ENCODE data around the gene BICC1. TPM values are rescaled to one million over a fixed set of nuclear protein-coding genes. Genes with fewer than 3 reads are reported as not detected.

Gene BICC1
- total and polyA plus RNA-seq, 8 donors, result 0.29 to 25.0 (median 4.5) TPM

DNA sequence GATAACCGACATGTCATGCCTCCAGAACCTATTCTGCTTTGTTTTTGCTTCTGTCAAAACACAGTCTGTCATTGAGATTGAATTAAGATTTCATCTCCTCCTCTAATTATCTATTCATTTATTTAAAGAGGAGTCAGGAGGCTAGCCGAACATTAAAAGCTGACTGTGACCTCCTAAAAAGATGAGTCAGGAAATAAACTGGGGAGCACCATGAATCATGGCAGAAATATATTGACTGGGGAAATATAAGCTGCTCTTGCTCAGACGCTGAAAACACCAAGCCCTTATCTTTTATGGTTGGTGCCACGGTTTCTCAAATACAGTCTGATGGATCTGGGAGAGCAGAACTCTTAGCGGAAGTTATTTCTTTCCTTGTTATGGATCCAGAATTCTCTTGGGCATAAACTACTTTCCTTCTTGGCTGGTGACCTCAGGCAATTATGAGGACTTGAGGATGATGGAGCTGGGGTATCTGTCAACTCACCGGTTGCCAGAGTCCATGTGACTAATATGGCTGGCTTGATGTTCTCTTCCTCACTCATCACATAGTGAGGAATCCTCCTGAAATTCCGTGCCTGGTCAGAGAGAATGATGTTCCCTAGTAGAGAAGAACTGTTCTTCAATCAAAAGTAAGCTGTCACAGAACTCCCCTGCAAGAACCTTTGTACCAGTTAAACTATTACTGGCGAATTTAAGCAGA lies 356.2 kb downstream of the BICC1 start:
- Histone ChIP-seq H3K27me3 (no peaks in the 10 kb centered on the region), H3K4me1 (no peaks in the 10 kb centered on the region), H3K9me3 (peaks cover 0 to 5% (median 0%) of the 10 kb centered on the region in 4 donors), H3K4me3 (no peak overlapping the region), H3K27ac (no peak overlapping the region), H3K36me3 (no peaks in the 10 kb centered on the region)
- no peak for DNase-seq
- TF ChIP-seq EP300 (IDR thresholded peaks at IDR 0.05) (no peak), POLR2A (IDR thresholded peaks at IDR 0.05) (no peak), POLR2AphosphoS5 (IDR thresholded peaks at IDR 0.05) (no peak)
- TF ChIP-seq, protein P1, sequence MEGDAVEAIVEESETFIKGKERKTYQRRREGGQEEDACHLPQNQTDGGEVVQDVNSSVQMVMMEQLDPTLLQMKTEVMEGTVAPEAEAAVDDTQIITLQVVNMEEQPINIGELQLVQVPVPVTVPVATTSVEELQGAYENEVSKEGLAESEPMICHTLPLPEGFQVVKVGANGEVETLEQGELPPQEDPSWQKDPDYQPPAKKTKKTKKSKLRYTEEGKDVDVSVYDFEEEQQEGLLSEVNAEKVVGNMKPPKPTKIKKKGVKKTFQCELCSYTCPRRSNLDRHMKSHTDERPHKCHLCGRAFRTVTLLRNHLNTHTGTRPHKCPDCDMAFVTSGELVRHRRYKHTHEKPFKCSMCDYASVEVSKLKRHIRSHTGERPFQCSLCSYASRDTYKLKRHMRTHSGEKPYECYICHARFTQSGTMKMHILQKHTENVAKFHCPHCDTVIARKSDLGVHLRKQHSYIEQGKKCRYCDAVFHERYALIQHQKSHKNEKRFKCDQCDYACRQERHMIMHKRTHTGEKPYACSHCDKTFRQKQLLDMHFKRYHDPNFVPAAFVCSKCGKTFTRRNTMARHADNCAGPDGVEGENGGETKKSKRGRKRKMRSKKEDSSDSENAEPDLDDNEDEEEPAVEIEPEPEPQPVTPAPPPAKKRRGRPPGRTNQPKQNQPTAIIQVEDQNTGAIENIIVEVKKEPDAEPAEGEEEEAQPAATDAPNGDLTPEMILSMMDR (IDR thresholded peaks at IDR 0.05), result no peak
- 69 to 74% (median 71%) methylated on average over 8 of the region's 8 CpGs for WGBS, 5 donors
- intact Hi-C loops (cut with DNase I; ENCODE audit: low total_unique reads), result no loop called here

DNA sequence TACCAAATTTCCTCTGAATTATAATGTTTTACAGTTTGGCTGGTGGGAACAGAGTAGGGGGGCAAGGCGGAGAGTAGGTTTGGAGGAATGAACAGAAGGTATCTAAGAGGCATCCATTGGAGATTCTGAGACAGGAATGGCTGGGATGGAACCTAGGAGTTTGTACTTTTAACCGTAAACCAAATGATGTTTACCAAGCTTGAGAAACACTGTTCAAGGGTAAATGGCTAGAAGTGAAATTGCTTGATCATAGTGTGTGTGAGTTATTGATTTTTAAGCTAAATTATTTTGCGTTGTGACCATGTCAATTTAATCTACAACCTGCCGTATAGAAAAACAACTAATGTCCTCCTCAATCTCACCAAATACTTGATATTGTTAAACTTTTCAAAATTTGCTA lies 357.4 kb downstream of the BICC1 start:
- WGBS, 5 donors, result 84 to 92% (median 89%) methylated on average over 4 of the region's 4 CpGs
- no peaks in the 10 kb centered on the region for H3K27me3 ChIP-seq
- no peak overlapping the region for H3K27ac ChIP-seq
- DNase-seq, result no peak
- H3K4me3 ChIP-seq, result no peak overlapping the region
- H3K9me3 ChIP-seq, result peaks cover 0 to 5% (median 0%) of the 10 kb centered on the region in 4 donors
- intact Hi-C loops (cut with DNase I; ENCODE audit: low total_unique reads), result no loop called here
- TF ChIP-seq, protein P1 (IDR thresholded peaks at IDR 0.05), result no peak
- no peaks in the 10 kb centered on the region for H3K36me3 ChIP-seq
- H3K4me1 ChIP-seq, result no peaks in the 10 kb centered on the region

DNA sequence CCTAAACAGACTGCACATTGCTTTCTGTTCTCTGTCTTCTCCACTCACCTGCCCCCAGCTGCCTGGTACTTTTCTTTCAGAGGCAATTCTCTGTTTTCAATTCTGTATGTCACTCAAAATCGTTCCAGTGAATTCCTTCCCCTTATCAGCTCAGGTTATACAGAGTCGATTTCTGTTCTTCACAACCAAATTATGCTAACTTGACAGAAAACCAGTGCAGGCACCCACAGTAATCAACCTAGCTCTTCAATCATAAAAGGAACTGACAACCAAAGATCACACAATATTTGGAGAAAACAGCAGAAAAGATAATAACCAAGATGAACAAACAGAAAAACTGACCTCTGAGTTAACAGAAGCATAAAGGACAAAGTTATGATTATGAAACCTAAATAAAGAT lies 360.5 kb downstream of the BICC1 start:
- TF ChIP-seq POLR2AphosphoS5 (IDR thresholded peaks at IDR 0.05), result no peak
- TF ChIP-seq, protein P1 (IDR thresholded peaks at IDR 0.05), result no peak
- TF ChIP-seq POLR2A (IDR thresholded peaks at IDR 0.05), result no peak
- no peak for TF ChIP-seq EP300 (IDR thresholded peaks at IDR 0.05)
- H3K4me1 ChIP-seq, result no peaks in the 10 kb centered on the region
- no peak overlapping the region for H3K4me3 ChIP-seq
- H3K27me3 ChIP-seq, result no peaks in the 10 kb centered on the region
- WGBS, 5 donors, result 19 to 47% (median 41%) methylated on average over 2 of the region's 2 CpGs
- H3K36me3 ChIP-seq, result no peaks in the 10 kb centered on the region
- no peak overlapping the region for H3K27ac ChIP-seq
- intact Hi-C loops (cut with DNase I; ENCODE audit: low total_unique reads), result no loop called here
- H3K9me3 ChIP-seq, result peaks cover 0 to 5% (median 0%) of the 10 kb centered on the region in 4 donors
- no peak for DNase-seq

Other genes with a start within 250 kb of the BICC1 start
- 10 to 100 TPM in 1 of 5 donors, 1 to 10 TPM in 3, not detected in 1; 4.1 to 15.6 (median 5.5) TPM for gene IPMK, start 245.0 kb upstream of the BICC1 start, total RNA-seq
- gene IPMK, start 245.0 kb upstream of the BICC1 start, polyA plus RNA-seq, result 1 to 10 TPM; 1.8 to 4.0 (median 1.9) TPM
- gene CISD1, start 243.7 kb upstream of the BICC1 start, total RNA-seq, result 10 to 100 TPM in 2 of 5 donors, 1 to 10 TPM in 3; 1.2 to 93.6 (median 8.2) TPM
- gene CISD1, start 243.7 kb upstream of the BICC1 start, polyA plus RNA-seq, result 10 to 100 TPM; 13.3 to 33.2 (median 28.0) TPM
- gene UBE2D1, start 177.9 kb upstream of the BICC1 start, total RNA-seq, result 10 to 100 TPM in 2 of 5 donors, 1 to 10 TPM in 3; 7.0 to 16.5 (median 9.6) TPM
- 1 to 10 TPM; 6.9 to 9.5 (median 7.3) TPM for gene UBE2D1, start 177.9 kb upstream of the BICC1 start, polyA plus RNA-seq
- gene TFAM, start 127.5 kb upstream of the BICC1 start, total RNA-seq, result 10 to 100 TPM; 15.4 to 39.7 (median 26.3) TPM
- gene TFAM, start 127.5 kb upstream of the BICC1 start, polyA plus RNA-seq, result 10 to 100 TPM in 1 of 3 donors, 1 to 10 TPM in 2; 4.9 to 12.5 (median 7.5) TPM